GM18951 (cell line): ENCODE results near the gene FIBCD1.

ENCODE experiments used
- POLR2A ChIP-seq: IDR thresholded peaks from 4 replicates; pipeline ENCODE4 v1.6.1; 2011; ENCODE audit warnings: mild to moderate bottlenecking; ENCODE audit not compliant: insufficient read length, insufficient read depth; ENCODE audit errors: extremely low read depth
- in situ Hi-C: fragments of 300-500 bp; cut with MboI; formaldehyde crosslinking; loops from one replicate; pipeline ENCODE4 v1.12.0; 2022; ENCODE audit warnings: low sequenced_read_pairs, mixed read lengths, inconsistent platforms; ENCODE audit not compliant: unreplicated experiment

FIBCD1 gene

GRCh38 chr9:130884542-130885483 lies 54.2 kb downstream of the FIBCD1 start:
- TF ChIP-seq POLR2A: no peak
- in situ Hi-C loops: no loop called here

- in situ Hi-C loops: no loop called here
- TF ChIP-seq POLR2A: no peak
Observed at GRCh38 chr9:130884111-130884531, 54.9 kb downstream of the FIBCD1 start.

- in situ Hi-C loops: no loop called here
- no peak for TF ChIP-seq POLR2A
Observed at GRCh38 chr9:130883479-130883878, 55.6 kb downstream of the FIBCD1 start.

- in situ Hi-C loops: no loop called here
- no peak for TF ChIP-seq POLR2A
Observed at GRCh38 chr9:130882696-130883225, 56.3 kb downstream of the FIBCD1 start.

GRCh38 chr9:130881516-130881915 lies 57.5 kb downstream of the FIBCD1 start:
- TF ChIP-seq POLR2A: no peak
- in situ Hi-C loops: no loop called here

GRCh38 chr9:130880599-130881220 lies 58.3 kb downstream of the FIBCD1 start:
- TF ChIP-seq POLR2A: no peak
- in situ Hi-C loops: no loop called here

GRCh38 chr9:130879863-130880411 lies 59.1 kb downstream of the FIBCD1 start:
- TF ChIP-seq POLR2A: no peak
- in situ Hi-C loops: no loop called here

GRCh38 chr9:130878295-130878694 lies 60.8 kb downstream of the FIBCD1 start:
- TF ChIP-seq POLR2A: no peak
- in situ Hi-C loops: no loop called here

- in situ Hi-C loops: no loop called here
- TF ChIP-seq POLR2A: no peak
Observed at GRCh38 chr9:130877300-130877699, 61.7 kb downstream of the FIBCD1 start.

GRCh38 chr9:130874783-130875182 lies 64.3 kb downstream of the FIBCD1 start:
- in situ Hi-C loops: loop anchor here (5.0 kb wide), 1 partner anchor 73 kb away; no protein-coding TSS in a partner anchor
- no peak for TF ChIP-seq POLR2A

- no peak for TF ChIP-seq POLR2A
- in situ Hi-C loops: loop anchor here (5.0 kb wide), 1 partner anchor 73 kb away; no protein-coding TSS in a partner anchor
Observed at GRCh38 chr9:130873966-130874365, 65.1 kb downstream of the FIBCD1 start.

- TF ChIP-seq POLR2A: no peak
- in situ Hi-C loops: loop anchor here (5.0 kb wide), 1 partner anchor 74 kb away; no protein-coding TSS in a partner anchor
Observed at GRCh38 chr9:130872912-130873503, 66.0 kb downstream of the FIBCD1 start.

GRCh38 chr9:130872508-130872907 lies 66.5 kb downstream of the FIBCD1 start:
- TF ChIP-seq POLR2A: no peak
- in situ Hi-C loops: loop anchor here (5.0 kb wide), 1 partner anchor 75 kb away; no protein-coding TSS in a partner anchor
